BJ (cell line): Measurements from ENCODE around the gene MYO7B. TPM values are rescaled to one million over a fixed set of nuclear protein-coding genes. Genes with fewer than 3 reads are reported as not detected.

Experiments
- CTCF ChIA-PET: fragments of 350-600 bp; formaldehyde crosslinking; extraction: SDS; loops from one replicate; lab custom pipeline; 2021; ENCODE audit warnings: antibody characterized with exemption, inconsistent platforms; lab: Yijun Ruan, JAX
- POLR2A ChIA-PET: fragments of 300-600 bp; sonication (Branson Sonifier 250); formaldehyde crosslinking; extraction: SDS; loops from one replicate; lab custom pipeline; 2021; ENCODE audit warnings: antibody characterized with exemption; lab: Charles Lee
- DNase-seq: peaks from one replicate; pipeline ENCODE4 v3.0.0-alpha.2; 2011; ENCODE audit warnings: low read depth
- H3K27me3 ChIP-seq: 2 replicates; pipeline ENCODE4 v1.6.0; 2011; ENCODE audit warnings: low read length; ENCODE audit not compliant: control insufficient read depth, insufficient read depth
- H3K36me3 ChIP-seq: 2 replicates; pipeline ENCODE4 v1.5.1; 2011; ENCODE audit warnings: low read length; ENCODE audit not compliant: control insufficient read depth, insufficient read depth
- H3K4me3 ChIP-seq: 2 replicates; pipeline ENCODE4 v1.5.1; 2011; ENCODE audit warnings: low read depth, mild to moderate bottlenecking, control low read depth, low read length
- CTCF ChIP-seq: IDR thresholded peaks from 2 replicates; pipeline ENCODE4 v1.5.1; 2011; ENCODE audit warnings: low read depth, mild to moderate bottlenecking, control low read depth, inconsistent platforms, low read length, moderate library complexity; ENCODE audit not compliant: insufficient read depth
- polyA plus RNA-seq: library from polyadenylated mRNA; depleted of rRNA; stranded (reverse); fragments of >200 nt; gene quantifications from 2 replicates; pipeline ENCODE4 v1.2.3, GENCODE V29; 2011; rRNA removed

MYO7B gene
- polyA plus RNA-seq, 1 experiment = 0.36 TPM

DNA sequence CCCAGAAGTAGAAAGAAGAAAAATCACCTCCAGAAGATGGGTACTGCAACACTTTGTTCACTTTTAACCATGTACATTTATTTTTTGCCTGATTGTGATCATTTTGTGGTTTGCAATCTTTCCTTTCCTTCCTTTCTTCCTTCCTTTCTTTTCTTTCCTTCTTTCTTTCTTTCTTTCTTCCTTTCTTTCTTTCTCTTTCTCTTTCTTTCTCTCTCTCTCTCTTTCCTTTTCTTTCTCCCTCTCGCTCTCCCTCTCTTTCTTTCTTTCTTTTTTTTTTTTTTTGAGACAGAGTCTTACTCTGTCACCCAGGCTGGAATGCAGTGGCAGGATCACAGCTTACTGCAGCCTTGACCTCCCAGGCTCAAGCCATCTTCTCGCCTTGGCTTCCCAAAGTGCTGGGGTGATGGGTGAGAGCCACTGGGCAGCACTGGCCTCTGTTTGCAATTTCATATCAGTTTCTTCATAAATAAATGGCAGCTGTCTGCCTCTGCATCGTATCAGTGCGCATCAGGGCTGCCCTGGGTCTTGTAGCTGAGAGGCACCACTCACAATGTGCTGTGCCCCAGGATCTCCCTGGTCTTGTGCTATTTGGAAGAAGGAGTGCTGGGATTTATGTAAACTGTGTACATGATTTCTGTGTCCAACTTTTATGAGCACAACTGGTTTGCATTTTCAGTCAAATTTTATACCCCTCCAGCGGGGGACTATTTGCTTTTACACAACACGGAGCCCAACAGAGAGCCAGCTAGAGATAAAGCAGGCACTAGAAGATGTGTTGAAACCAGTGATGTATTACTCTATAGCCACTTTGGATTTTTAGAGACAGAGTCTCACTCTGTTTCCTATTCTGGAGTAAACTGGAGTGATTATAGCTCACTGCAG, 146.7 kb downstream of the MYO7B start:
- ChIA-PET POLR2A (no interaction called here), CTCF (interaction anchor here (1.1 to 2.0 kb wide), 3 partner anchors 13 to 91 kb away, joined by 4 to 12 read pairs (median 7); no protein-coding TSS in a partner anchor)
- DNase-seq = no peak
- TF ChIP-seq CTCF = no peak
- Histone ChIP-seq H3K4me3 (no peak overlapping the region), H3K36me3 (no peaks in the 10 kb centered on the region), H3K27me3 (peaks cover 7% of the 10 kb centered on the region)

GRCh38 chr2:127683056-127683455, 147.6 kb downstream of the MYO7B start:
- peaks cover 2% of the 10 kb centered on the region; the same call in 1 of the 2 replicates for H3K27me3 ChIP-seq
- ChIA-PET CTCF (interaction anchor here (1.1 to 2.0 kb wide), 3 partner anchors 12 to 92 kb away, joined by 4 to 12 read pairs (median 7); no protein-coding TSS in a partner anchor), POLR2A (no interaction called here)
- TF ChIP-seq CTCF = no peak
- no peak overlapping the region for H3K4me3 ChIP-seq
- DNase-seq = no peak
- no peaks in the 10 kb centered on the region for H3K36me3 ChIP-seq

DNA sequence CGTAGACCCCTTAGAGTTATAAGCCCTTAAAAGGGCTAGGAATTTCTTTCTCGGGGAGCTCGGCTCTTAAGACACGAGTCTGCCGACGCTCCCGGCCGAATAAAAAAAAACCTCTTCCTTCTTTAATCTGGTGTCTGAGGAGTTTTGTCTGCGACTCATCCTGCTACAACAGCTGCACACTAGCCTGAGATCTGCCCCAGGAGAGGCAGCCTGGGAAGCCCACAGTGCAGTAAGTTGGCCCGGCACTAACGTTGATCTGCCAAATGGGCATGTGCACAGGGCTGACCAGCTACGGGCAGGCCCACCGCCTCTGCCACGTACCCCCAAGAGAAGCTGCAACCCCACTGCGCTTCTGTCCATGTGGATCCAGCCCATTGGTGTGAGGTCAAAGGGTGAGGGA, 148.3 kb downstream of the MYO7B start:
- ChIA-PET CTCF (no interaction called here), POLR2A (no interaction called here)
- no peak for DNase-seq
- Histone ChIP-seq H3K27me3 (no peaks in the 10 kb centered on the region; the same call in 1 of the 2 replicates), H3K4me3 (no peak overlapping the region), H3K36me3 (no peaks in the 10 kb centered on the region)
- TF ChIP-seq CTCF = no peak

DNA sequence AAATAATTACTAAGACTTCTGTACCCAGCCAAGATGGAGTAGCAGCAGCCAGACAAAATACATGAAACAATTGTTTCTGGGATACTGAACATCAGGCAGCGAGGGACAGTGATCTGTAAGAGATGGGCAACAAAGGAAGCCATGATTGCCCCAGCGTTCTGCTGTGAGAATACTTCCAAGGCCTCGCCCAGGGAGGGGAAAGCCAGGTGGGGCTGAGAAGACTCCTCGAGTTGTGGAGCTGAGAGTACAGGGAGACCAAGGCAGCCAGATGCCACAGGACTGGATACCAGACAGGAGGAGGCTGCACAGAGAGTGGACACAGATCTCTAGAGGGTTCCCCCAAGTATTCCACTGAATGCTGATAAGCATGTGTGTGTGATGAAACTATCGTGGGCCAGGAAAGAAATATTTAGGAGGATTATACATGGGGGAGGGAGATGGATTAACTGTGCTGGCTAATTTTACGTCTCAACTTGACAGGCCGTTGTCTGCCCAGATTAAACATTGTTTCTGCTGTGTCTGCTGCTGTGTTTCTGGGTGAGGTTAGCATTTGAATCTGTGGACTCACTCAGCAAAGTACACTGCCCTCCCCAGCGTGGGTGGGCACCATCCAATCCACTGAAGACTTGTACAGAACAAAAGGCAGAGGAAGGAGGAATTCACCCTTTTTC, 150.1 kb downstream of the MYO7B start:
- Histone ChIP-seq H3K36me3 (no peaks in the 10 kb centered on the region), H3K4me3 (no peak overlapping the region), H3K27me3 (no peaks in the 10 kb centered on the region; the same call in 1 of the 2 replicates)
- TF ChIP-seq CTCF = no peak
- POLR2A ChIA-PET = interaction anchor here (0.6 kb wide), 1 partner anchor 10 kb away, joined by 3 read pairs; no protein-coding TSS in a partner anchor
- DNase-seq = no peak
- CTCF ChIA-PET = interaction anchor here (0.9 kb wide), 1 partner anchor 35 kb away, joined by 3 read pairs; no protein-coding TSS in a partner anchor

Other genes starting within 250 kb of the MYO7B start
- 46.0 and 48.5 TPM in 2 replicates for gene ERCC3, start 241.5 kb upstream of the MYO7B start, polyA plus RNA-seq
- 10.9 and 18.6 TPM in 2 replicates for gene MAP3K2, start 147.7 kb upstream of the MYO7B start, polyA plus RNA-seq
- gene PROC, start 117.3 kb upstream of the MYO7B start, polyA plus RNA-seq = 0.11 TPM in 1 of 2 replicates, not detected in the other
- gene IWS1, start 9.2 kb upstream of the MYO7B start, polyA plus RNA-seq = 23.9 and 33.8 TPM in 2 replicates
- not detected in 2 replicates for gene GPR17, start 110.5 kb downstream of the MYO7B start, polyA plus RNA-seq
- 33.2 and 46.1 TPM in 2 replicates for gene LIMS2, start 139.8 kb downstream of the MYO7B start, polyA plus RNA-seq
- gene SFT2D3, start 165.8 kb downstream of the MYO7B start, polyA plus RNA-seq = 3.5 and 4.4 TPM in 2 replicates